Neural cell (in vitro differentiated cells): ENCODE data around the gene RPL35. TPM values are rescaled to one million over a fixed set of nuclear protein-coding genes. Genes with fewer than 3 reads are reported as not detected.
A peak's percentile ranks its signal among the peaks of the same experiment; 100 is the strongest.

Experiments used
- H2AFZ ChIP-seq: fragments of 200-600, 300-800 bp; sonication (generic), shearing (Covaris generic); 2 replicates; pipeline ENCODE4 v1.6.0; 2014; ENCODE audit warnings: low read depth, mild to moderate bottlenecking, antibody characterized with exemption, low read length, moderate library complexity
- H3F3A ChIP-seq: fragments of 200-600 bp; shearing (Covaris generic); 2 replicates; pipeline ENCODE4 v1.6.1; 2016; ENCODE audit warnings: mild to moderate bottlenecking, moderate library complexity, mixed read lengths, antibody characterized with exemption, low read length; ENCODE audit not compliant: insufficient read depth, poor library complexity, severe bottlenecking
- H3K27ac ChIP-seq: fragments of 200-600, 300-800 bp; sonication (generic), shearing (Covaris generic); 2 replicates; pipeline ENCODE4 v1.5.1; 2014; ENCODE audit warnings: mild to moderate bottlenecking, low read length, moderate library complexity
- H3K27me3 ChIP-seq: fragments of 300-800, 200-600 bp; sonication (generic), shearing (Covaris generic); 2 replicates; pipeline ENCODE4 v1.6.0; 2014; ENCODE audit warnings: mild to moderate bottlenecking, low read depth, low read length, moderate library complexity; ENCODE audit not compliant: insufficient read depth
- H3K36me3 ChIP-seq: fragments of 300-800, 200-600 bp; sonication (generic), shearing (Covaris generic); 2 replicates; pipeline ENCODE4 v1.5.1; 2014; ENCODE audit warnings: mild to moderate bottlenecking, antibody characterized with exemption, low read length, moderate library complexity; ENCODE audit not compliant: insufficient read depth
- H3K4me2 ChIP-seq: fragments of 300-800, 200-600 bp; sonication (generic), shearing (Covaris generic); 2 replicates; pipeline ENCODE4 v1.6.0; 2014; ENCODE audit warnings: mild to moderate bottlenecking, low read length
- H3K4me3 ChIP-seq: fragments of 300-800, 200-600 bp; sonication (generic), shearing (Covaris generic); 2 replicates; pipeline ENCODE4 v1.5.1; 2014; ENCODE audit warnings: mild to moderate bottlenecking, low read length, moderate library complexity
- H3K79me2 ChIP-seq: fragments of 200-600 bp; shearing (Covaris generic); replicated peaks from 2 replicates; pipeline ENCODE4 v1.6.0; 2014; ENCODE audit warnings: mild to moderate bottlenecking, low read length, moderate library complexity; ENCODE audit not compliant: insufficient read depth
- H3K9ac ChIP-seq: fragments of 300-800, 200-600 bp; sonication (generic), shearing (Covaris generic); 2 replicates; pipeline ENCODE4 v1.6.1; 2016; ENCODE audit warnings: mild to moderate bottlenecking, low read length, mixed read lengths
- H3K9me2 ChIP-seq: fragments of 200-600 bp; shearing (Covaris generic); 2 replicates; pipeline ENCODE4 v1.6.1; 2016; ENCODE audit warnings: mild to moderate bottlenecking, low read length, mixed read lengths; ENCODE audit not compliant: insufficient read depth
- H3K9me3 ChIP-seq: fragments of 200-600, 300-800 bp; sonication (generic), shearing (Covaris generic); 2 replicates; pipeline ENCODE4 v1.6.1; 2016; ENCODE audit warnings: mild to moderate bottlenecking, mixed run types, low read length, moderate library complexity, mixed read lengths
- H4K20me1 ChIP-seq: fragments of 200-600 bp; shearing (Covaris generic); 2 replicates; pipeline ENCODE4 v1.6.1; 2016; ENCODE audit warnings: mild to moderate bottlenecking, mixed run types; ENCODE audit not compliant: insufficient read depth
- EP300 ChIP-seq: fragments of 450-650 bp; conservative IDR thresholded peaks from 2 replicates; pipeline ENCODE4 v1.6.1; 2014; ENCODE audit warnings: antibody characterized with exemption, mild to moderate bottlenecking, moderate library complexity; ENCODE audit not compliant: poor library complexity, severe bottlenecking
- EZH2 ChIP-seq: fragments of 200-600, 300-800 bp; shearing (Covaris generic), sonication (generic); IDR thresholded peaks from 2 replicates; pipeline ENCODE4 v1.6.1; 2014; ENCODE audit warnings: antibody characterized with exemption, low read length, borderline replicate concordance, mild to moderate bottlenecking; ENCODE audit not compliant: insufficient read depth, poor library complexity, severe bottlenecking
- MXI1 ChIP-seq: fragments of 450-650 bp; conservative IDR thresholded peaks from 2 replicates; pipeline ENCODE4 v1.6.1; 2014; ENCODE audit warnings: antibody characterized with exemption, mild to moderate bottlenecking; ENCODE audit not compliant: poor library complexity, severe bottlenecking
- POLR2AphosphoS5 ChIP-seq: IDR thresholded peaks from 2 replicates; pipeline ENCODE4 v1.6.1; 2012
- RAD21 ChIP-seq: fragments of 450-650 bp; conservative IDR thresholded peaks from 2 replicates; pipeline ENCODE4 v1.6.1; 2014; ENCODE audit warnings: antibody characterized with exemption, mild to moderate bottlenecking, moderate library complexity
- SMC3 ChIP-seq: fragments of 450-650 bp; conservative IDR thresholded peaks from 2 replicates; pipeline ENCODE4 v1.6.1; 2014; ENCODE audit warnings: antibody characterized with exemption, mild to moderate bottlenecking, moderate library complexity; ENCODE audit not compliant: poor library complexity
- TAF1 ChIP-seq: IDR thresholded peaks from 2 replicates; pipeline ENCODE4 v1.6.1; 2012; ENCODE audit warnings: low read depth
- polyA plus RNA-seq: library from polyadenylated mRNA; depleted of rRNA; stranded (reverse); fragments of >200 nt; gene quantifications from 2 replicates; pipeline ENCODE4 v1.2.3, GENCODE V29; 2014
- TF ChIP-seq, protein P1 (sequence below): IDR thresholded peaks from 2 replicates; pipeline ENCODE4 v1.6.1; 2012; ENCODE audit warnings: borderline replicate concordance
- TF ChIP-seq, protein P2 (sequence below): fragments of 450-650 bp; IDR thresholded peaks from 2 replicates; pipeline ENCODE4 v1.5.1; 2014; ENCODE audit warnings: antibody characterized with exemption, mild to moderate bottlenecking, moderate library complexity; ENCODE audit not compliant: poor library complexity, severe bottlenecking

The RPL35 gene
- polyA plus RNA-seq, 1 donor from 2014 or later: 2,116 TPM

DNA sequence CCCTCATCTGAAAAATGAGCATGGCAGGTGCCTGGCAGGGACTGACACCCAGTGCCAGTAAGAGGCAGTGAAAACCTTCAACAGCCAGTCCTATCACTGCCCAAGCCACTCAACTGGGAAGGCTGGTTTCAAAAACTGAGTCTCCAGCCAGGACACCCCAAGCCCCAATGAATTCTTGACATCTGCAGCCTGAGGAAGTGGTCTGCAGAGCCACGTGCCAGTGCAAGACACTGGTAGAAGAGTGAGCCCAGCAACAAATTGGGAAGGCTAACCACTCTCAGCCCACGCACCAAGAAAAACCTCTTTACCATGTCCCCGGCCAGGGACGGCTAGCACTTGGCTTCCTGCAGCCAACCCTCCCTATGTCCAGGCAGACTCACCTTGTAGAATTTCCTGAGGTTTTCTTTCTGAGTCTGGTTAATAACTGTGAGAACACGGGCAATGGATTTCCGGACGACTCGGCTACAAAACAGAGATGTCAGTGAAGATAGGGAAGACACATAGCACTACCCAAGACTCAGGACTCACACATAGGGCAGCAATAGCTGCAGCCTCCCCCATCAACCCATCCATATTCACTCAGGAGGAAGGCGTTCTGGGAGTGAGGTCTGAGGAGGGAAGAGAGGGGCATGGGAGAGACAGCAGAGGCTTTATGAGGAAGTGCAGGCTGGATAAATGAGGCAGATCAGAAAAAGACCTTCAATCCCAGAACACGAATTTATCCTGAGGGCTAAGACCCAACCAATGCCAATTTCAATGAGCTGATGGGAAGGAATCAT, 1.8 kb downstream of the RPL35 start:
- Histone ChIP-seq H3K27ac (no peak overlapping the region), H3K4me3 (peak overlapping the region; percentile 79), H3K9me2 (no peaks in the 10 kb centered on the region), H4K20me1 (peaks cover 15% of the 10 kb centered on the region), H2AFZ (no peak overlapping the region), H3K79me2 (peaks cover 9% of the 10 kb centered on the region), H3K9me3 (no peaks in the 10 kb centered on the region), H3K36me3 (no peaks in the 10 kb centered on the region), H3K9ac (peak overlapping the region; percentile 75), H3K4me2 (peak overlapping the region; percentile 19), H3F3A (no peaks in the 10 kb centered on the region), H3K27me3 (no peaks in the 10 kb centered on the region)
- TF ChIP-seq, protein P1, sequence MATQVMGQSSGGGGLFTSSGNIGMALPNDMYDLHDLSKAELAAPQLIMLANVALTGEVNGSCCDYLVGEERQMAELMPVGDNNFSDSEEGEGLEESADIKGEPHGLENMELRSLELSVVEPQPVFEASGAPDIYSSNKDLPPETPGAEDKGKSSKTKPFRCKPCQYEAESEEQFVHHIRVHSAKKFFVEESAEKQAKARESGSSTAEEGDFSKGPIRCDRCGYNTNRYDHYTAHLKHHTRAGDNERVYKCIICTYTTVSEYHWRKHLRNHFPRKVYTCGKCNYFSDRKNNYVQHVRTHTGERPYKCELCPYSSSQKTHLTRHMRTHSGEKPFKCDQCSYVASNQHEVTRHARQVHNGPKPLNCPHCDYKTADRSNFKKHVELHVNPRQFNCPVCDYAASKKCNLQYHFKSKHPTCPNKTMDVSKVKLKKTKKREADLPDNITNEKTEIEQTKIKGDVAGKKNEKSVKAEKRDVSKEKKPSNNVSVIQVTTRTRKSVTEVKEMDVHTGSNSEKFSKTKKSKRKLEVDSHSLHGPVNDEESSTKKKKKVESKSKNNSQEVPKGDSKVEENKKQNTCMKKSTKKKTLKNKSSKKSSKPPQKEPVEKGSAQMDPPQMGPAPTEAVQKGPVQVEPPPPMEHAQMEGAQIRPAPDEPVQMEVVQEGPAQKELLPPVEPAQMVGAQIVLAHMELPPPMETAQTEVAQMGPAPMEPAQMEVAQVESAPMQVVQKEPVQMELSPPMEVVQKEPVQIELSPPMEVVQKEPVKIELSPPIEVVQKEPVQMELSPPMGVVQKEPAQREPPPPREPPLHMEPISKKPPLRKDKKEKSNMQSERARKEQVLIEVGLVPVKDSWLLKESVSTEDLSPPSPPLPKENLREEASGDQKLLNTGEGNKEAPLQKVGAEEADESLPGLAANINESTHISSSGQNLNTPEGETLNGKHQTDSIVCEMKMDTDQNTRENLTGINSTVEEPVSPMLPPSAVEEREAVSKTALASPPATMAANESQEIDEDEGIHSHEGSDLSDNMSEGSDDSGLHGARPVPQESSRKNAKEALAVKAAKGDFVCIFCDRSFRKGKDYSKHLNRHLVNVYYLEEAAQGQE: no peak
- TF ChIP-seq TAF1 (no peak), EZH2 (no peak), RAD21 (no peak), MXI1 (no peak), POLR2AphosphoS5 (no peak), EP300 (no peak), SMC3 (no peak)
- TF ChIP-seq, protein P2, sequence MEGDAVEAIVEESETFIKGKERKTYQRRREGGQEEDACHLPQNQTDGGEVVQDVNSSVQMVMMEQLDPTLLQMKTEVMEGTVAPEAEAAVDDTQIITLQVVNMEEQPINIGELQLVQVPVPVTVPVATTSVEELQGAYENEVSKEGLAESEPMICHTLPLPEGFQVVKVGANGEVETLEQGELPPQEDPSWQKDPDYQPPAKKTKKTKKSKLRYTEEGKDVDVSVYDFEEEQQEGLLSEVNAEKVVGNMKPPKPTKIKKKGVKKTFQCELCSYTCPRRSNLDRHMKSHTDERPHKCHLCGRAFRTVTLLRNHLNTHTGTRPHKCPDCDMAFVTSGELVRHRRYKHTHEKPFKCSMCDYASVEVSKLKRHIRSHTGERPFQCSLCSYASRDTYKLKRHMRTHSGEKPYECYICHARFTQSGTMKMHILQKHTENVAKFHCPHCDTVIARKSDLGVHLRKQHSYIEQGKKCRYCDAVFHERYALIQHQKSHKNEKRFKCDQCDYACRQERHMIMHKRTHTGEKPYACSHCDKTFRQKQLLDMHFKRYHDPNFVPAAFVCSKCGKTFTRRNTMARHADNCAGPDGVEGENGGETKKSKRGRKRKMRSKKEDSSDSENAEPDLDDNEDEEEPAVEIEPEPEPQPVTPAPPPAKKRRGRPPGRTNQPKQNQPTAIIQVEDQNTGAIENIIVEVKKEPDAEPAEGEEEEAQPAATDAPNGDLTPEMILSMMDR: no peak

DNA sequence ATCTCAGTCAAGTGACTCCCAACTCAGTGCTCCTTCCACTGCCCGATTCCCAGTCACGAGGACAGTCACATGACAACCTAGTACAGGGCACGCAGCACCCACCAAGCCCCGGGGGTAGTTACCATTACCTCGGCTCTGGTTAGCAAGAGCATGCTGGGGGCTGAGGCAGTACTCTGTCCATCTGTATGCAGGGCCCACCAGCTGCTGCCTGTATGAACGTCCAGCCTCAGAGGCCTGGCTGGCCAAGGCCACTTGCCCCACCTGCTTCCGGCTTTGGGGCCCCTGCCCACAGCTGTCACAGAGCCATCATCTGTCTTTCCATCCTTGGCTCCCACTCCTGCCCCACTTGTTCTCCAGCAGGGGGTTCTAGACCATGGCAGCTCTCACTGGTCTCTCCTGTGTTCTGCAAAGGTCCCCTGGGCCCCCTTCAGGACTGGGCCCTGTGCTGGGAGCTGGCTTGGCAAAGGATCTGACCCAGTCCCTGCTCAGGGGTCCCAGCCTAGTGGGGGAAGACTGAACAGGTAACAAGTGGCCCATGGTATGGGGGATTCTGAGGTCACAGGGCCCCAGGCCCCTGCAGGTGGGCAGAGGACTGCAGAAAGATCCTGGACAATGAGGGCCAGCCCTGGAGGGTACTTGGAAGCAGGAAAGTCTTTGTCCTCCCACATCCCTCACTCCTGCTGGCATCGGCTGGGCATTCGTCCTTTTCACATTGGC, 3.3 kb downstream of the RPL35 start:
- H3K9me3 ChIP-seq: no peaks in the 10 kb centered on the region
- H3K4me3 ChIP-seq: no peak overlapping the region
- H3K9me2 ChIP-seq: no peaks in the 10 kb centered on the region
- H3K4me2 ChIP-seq: no peak overlapping the region
- H4K20me1 ChIP-seq: peaks cover 15% of the 10 kb centered on the region
- H2AFZ ChIP-seq: no peak overlapping the region
- H3K36me3 ChIP-seq: no peaks in the 10 kb centered on the region
- no peaks in the 10 kb centered on the region for H3F3A ChIP-seq
- TF ChIP-seq, protein P1: no peak
- TF ChIP-seq MXI1: no peak
- TF ChIP-seq EZH2: no peak
- no peak for TF ChIP-seq TAF1
- no peak for TF ChIP-seq POLR2AphosphoS5
- TF ChIP-seq EP300: no peak
- TF ChIP-seq, protein P2: no peak
- no peak for TF ChIP-seq SMC3
- TF ChIP-seq RAD21: no peak
- no peak overlapping the region for H3K9ac ChIP-seq
- H3K27me3 ChIP-seq: no peaks in the 10 kb centered on the region
- no peak overlapping the region for H3K27ac ChIP-seq
- H3K79me2 ChIP-seq: peaks cover 9% of the 10 kb centered on the region
